Stomach (tissue), 4 donors: ENCODE data around the gene TSHZ1.

Experiments
- EP300 ChIP-seq: sonication (generic); formaldehyde crosslinking; IDR thresholded peaks from one replicate; pipeline ENCODE4 v1.6.1; 2017; ENCODE audit warnings: antibody characterized with exemption
- POLR2A ChIP-seq, 4 donors: fragments of 450-650 bp; IDR thresholded peaks; one replicate each; pipeline ENCODE4 v1.6.1; 2016; ENCODE audit warnings: antibody characterized with exemption in 4 of 4, control low read depth in 2 of 4, mild to moderate bottlenecking in 1 of 4, moderate library complexity in 1 of 4
- POLR2AphosphoS5 ChIP-seq, 3 donors: sonication (generic); formaldehyde crosslinking; IDR thresholded peaks; one replicate each; pipeline ENCODE4 v1.6.1; 2016; ENCODE audit warnings: antibody characterized with exemption in 3 of 3
- TF ChIP-seq, protein P1 (sequence below), 7 experiments: fragments of 450-650 bp in 4 of 7; fragments of 200-600 bp in 3 of 7; sonication (generic) in 3 of 7; IDR thresholded peaks; one replicate each; pipeline ENCODE4 v1.5.1; 2016 to 2019; ENCODE audit warnings: antibody characterized with exemption in 7 of 7, control low read depth in 2 of 7, mild to moderate bottlenecking in 1 of 7

- TF ChIP-seq EP300: no peak
- TF ChIP-seq, protein P1, sequence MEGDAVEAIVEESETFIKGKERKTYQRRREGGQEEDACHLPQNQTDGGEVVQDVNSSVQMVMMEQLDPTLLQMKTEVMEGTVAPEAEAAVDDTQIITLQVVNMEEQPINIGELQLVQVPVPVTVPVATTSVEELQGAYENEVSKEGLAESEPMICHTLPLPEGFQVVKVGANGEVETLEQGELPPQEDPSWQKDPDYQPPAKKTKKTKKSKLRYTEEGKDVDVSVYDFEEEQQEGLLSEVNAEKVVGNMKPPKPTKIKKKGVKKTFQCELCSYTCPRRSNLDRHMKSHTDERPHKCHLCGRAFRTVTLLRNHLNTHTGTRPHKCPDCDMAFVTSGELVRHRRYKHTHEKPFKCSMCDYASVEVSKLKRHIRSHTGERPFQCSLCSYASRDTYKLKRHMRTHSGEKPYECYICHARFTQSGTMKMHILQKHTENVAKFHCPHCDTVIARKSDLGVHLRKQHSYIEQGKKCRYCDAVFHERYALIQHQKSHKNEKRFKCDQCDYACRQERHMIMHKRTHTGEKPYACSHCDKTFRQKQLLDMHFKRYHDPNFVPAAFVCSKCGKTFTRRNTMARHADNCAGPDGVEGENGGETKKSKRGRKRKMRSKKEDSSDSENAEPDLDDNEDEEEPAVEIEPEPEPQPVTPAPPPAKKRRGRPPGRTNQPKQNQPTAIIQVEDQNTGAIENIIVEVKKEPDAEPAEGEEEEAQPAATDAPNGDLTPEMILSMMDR (IDR thresholded peaks at IDR 0.05): no peak
- TF ChIP-seq POLR2A (IDR thresholded peaks at IDR 0.05): no peak
- TF ChIP-seq POLR2AphosphoS5 (IDR thresholded peaks at IDR 0.05): no peak
These were observed 25.3 kb downstream of the TSHZ1 start for GRCh38 chr18:75235896-75236295.
